SHP77 treated with DMSO at 0.1 percent for 48 hours (cell line): ENCODE measurements around the gene ABHD12B.
"Not testable (repeated sequence)": the region's sequence is repeated elsewhere in the genome, so short reads cannot be mapped to it uniquely, and the experiment has no call there.

Experiments used
- DNase-seq: peaks from one replicate; lab custom pipeline; 2025; lab: John Stamatoyannopoulos, UW

The ABHD12B gene

DNA sequence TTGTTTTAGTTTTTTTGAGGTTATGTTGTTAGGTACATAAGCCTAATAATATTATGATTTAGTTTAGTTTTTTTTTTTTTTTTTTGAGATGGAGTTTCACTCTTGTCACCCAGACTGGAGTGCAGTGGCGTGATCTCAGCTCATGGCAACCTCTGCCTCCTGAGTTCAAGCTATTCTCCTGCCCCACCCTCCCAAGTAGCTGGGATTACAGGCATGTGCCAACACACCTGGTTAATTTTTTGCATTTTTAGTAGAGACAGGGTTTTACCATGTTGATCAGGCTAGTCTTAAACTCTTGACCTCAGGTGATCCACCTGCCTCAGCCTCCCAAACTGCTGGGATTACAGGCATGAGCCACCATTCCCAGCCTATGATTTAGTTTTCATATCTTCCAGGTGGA, 25.2 kb downstream of the ABHD12B start:
- not testable (repeated sequence) for DNase-seq

DNA sequence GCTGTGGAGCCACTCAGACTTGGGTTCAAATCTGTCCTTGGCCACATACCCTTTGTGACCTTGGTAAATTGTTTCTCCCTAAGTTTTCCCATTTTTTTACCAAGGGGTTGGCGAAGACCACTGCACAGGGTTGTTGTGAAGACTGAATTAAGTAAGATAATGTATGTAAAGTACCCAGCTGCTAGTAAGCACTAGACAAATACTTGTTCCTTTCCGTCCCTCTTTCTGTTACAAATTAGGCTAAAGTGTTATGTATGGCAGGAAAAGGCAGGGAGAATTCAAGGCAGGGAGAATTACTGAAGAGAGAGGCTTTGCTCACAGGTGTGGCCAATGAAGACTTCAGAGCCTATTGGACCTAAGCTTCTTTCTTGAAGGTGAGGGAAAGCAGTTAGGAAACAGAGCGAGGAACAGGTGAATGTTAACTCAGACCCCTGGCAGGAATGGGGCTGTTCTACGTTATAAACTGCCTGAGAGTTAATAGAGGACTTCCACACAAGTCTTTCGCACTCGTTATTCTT, 25.9 kb downstream of the ABHD12B start:
- DNase-seq, result no peak

DNA sequence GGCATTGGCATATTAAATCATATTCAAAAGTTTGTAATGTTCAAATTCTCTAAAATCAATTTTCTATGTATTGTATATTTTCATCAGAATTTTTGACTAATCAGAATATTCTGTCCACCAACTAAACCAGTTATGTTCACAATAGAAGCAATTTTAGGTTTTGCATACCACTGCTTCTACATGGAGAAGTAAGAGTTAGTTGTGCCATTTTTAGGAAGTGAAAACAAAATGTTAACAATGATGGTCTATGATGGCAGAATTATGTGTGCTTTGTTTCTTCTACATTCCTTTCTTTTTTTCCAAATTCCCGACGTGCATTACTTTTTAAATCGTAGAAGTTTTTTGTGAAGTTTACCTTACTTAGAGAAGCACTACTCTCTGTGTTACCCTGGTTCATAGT, 29.5 kb downstream of the ABHD12B start:
- DNase-seq, result no peak

DNA sequence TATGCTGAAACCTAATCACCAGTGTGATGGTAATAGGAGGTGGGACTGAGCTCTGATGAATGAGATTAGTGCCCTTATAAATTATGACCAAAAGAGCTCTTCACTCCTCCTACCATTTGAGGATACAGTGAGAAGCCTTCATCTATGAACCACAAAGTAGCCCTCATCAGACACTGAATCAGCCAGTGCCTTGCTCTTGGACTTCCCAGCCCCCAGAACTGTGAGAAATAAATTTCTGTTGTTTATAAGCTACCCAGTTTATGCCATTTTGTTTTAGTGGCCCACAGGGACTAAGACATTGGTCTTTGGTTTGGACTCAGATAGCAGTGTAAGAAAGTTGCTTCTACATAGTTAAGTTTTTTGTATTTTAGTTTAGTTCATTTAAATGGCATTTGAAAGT, 32.9 kb downstream of the ABHD12B start:
- DNase-seq, result no peak

DNA sequence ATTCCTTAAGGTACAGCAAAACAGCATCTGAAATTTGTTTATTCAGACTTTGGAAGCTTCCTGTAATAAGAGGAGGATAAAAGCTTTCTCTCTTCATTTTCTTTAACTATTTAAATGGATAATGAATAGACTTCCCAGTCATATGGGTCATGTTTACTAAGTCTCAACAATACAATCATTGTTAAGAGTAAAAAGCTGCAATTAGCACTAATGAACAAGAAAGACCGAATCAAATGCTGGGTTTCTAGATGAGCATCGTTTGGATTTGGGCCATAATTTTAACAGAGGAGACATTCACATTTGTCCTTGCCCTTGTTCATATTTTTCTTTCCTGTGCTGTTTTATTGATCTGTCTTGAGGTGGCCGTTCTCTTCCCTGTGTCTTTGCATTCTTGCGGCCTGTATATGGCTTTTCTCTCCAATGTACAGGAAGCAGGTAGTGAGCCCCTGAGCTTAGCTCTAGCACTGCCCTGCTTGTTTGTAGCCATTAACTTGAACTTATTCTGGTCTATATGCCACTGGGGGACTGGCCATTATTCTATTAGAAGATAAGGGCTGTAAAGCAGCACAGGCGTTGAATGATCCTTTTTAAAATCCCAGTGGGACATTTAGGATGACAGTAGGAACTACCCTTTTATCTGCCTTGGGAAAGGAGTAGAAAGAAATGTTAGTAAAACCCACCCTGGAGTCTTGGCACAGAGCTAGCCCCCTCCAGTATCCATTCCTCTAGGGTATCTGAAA, 34.6 kb downstream of the ABHD12B start:
- DNase-seq, result no peak

DNA sequence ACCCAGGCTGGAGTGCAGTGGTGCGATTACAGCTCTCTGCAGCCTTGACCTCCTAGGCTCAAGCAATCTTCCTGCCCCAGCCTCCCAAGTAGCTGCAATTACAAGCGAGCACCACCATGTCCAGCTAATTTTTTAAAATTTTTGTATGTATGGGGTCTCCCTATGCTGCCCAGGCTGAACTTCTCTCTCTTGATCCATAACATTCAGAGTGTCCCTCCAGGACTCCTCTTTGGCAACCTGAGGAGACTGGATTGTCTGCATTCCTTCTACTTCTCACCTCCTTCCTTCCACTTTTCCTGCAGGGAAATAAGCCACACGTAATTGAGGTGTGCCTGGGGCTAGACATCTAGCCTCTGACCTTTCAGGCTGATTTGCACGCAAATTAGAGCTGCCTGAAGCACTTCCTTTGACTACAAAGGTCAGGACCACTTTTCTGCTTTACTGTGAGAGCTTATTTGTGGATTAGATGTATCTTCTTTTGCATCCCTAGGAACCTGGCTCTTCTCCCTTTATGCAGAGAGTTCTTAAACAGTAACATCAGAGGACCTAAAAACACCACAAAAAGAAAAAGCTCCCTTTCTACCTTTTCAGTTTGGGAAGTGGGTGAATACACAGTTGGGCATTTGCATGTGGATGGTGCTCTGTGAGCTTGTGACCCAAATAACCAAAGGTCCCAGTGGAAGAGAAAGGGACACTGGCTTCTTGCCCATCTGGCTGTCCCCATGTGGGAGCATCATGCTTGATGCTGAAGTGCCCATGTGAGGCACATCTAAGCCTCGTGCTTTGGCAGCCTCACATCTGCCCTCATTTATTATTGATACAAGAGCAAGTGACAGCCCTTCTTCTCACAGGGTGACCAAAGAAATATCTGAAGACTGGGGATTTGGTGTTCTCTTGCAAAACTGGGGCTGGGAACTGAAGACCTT, 38.9 kb downstream of the ABHD12B start:
- DNase-seq, result no peak

DNA sequence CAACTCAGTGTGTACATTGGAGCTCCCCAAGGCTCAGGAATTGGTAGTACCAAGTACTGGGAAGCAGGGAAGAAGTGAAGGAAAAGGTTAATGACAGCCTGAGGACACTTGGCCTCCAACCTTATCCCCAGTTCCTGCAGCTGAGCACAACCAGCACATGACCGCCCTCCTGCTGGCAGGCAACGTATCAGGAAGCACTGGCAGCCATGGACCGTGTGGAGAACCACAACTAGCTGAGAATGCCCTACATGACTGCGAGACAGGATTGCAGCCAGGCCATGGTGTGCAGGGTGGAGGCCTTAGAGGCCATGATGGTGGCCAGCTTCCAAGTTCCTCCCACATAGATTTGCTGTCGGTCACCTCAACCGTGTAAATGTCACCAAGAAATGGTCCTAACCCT, 45.6 kb downstream of the ABHD12B start:
- DNase-seq, result no peak

DNA sequence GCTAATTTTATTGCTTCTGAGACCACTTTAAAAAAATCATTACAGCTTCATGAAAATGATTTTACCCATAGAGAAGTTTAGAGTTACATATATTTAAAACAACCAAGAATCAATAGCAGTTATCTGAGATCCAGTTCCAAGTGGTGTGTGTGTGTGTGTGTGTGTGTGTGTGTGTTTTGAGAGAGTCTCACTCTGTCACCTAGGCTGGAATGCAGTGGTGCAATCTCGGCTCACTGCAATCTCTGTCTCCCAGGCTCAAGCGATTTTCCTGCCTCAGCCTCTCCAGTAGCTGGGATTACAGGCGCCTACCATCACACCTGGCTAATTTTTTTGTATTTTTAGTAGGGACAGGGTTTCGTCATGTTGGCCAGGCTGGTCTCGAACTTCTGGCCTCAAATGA, 47.7 kb downstream of the ABHD12B start:
- DNase-seq, result not testable (repeated sequence)

DNA sequence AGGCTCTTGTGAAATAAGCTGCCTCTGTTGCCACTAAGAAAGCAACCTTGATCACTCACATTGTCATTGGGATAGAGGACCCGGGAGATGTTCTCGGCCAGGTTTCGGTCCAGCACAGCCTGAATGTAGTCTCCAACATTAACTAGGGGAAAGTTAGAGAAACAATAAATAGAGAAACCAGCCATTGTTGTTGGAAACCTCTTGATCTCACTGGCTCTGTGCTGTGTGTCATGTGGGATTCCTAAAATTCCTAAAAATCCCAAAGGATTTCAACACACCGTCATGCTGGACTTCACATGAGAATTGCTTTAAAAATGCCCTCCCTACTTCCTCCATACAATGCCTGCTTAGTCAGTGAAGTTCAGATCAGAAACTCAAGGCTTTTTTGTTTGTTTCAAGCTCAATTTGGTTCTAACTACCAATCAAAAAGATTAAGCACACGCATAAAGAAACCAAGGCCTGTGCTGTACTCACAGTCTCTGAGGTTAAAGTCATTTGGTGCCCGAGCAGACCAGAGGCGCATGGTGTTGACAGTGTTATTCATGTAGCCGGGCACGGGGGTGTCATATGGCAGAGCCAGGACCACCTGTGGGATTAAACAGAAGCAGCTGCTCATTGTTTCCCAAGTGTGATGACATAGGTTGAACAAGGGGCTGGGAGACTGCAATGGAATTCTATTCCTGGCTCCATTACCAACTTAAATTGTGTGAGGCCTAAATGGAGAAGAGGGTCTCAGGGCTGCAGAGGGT, 48.8 kb downstream of the ABHD12B start:
- peak; percentile 21 for DNase-seq

DNA sequence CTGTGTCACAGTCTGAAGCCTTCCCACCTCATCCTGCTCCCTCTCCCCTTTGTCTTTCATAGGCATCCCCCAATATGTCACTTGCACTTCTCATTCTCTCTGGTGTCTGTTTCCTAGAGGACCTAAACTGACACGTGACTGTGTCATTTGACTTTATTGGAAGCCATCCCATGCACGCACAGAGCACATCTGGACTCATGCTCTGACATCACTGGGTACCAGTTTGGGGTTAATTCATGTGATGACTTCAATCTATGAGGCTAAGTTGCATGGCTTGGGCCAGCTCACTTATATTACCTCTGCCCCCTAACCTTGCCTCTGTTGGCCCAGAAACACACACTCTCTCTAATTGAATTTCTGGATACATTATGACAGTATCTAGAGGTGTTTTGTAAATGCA, 51.0 kb downstream of the ABHD12B start:
- no peak for DNase-seq

DNA sequence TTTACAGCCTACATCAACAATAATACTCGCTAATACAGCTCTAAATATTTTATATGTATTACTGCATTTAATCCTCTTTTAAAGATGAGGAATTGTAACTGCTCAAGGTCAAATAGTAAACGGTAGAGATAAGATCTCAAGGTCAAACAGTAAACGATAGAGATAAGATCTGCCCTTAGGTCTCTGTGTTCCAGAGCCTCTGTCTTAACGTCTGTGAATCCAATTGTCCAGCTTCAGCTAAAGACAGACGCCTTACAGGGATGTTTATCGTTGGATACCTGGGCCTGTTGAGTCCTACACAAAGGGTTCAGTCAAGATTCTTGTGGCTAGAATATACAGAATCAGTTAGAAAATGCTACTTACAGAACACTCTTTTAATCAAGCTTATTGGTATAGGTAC, 52.4 kb downstream of the ABHD12B start:
- DNase-seq, result no peak

DNA sequence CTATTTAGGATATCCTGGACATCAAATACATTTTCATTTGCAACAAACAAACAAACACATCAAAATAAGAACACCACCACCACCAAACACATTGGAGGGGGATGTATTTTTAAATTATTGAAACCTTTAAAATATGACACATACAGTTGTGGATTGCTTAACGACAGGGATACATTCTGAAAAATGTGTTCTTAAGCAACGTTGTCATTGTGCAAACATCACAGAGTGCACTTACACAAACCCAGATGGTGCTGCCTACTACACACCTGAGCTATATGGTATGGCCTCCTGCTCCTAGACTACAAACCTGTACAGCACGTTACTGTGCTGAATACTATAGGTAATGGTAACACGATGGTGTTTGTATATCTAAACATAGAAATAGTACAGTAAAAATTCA, 53.0 kb downstream of the ABHD12B start:
- DNase-seq, result no peak

DNA sequence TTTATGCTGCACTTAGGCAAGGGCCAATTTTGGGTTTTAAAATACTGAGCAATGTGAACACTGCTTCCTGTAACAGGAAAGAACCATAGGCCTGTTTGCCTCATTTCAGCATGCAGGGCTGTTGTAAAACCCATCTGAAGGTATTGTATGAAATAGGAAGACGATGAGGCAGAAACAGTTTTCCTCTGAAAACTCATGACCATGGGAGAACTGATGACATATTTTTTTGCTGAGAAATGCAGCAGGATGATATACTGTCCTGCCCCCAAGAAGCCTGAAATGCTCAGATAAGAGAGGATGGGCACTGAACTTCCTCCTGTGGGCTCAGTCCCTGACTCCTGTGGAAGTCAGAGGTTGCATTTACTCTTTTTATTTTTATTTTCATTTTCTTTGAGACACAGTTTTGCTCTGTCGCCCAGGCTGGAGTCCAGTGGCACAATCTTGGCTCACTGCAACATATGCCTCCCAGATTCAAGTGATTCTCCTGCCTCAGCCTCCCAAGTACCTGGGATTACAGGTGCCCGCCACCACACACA, 55.1 kb downstream of the ABHD12B start:
- DNase-seq, result no peak

DNA sequence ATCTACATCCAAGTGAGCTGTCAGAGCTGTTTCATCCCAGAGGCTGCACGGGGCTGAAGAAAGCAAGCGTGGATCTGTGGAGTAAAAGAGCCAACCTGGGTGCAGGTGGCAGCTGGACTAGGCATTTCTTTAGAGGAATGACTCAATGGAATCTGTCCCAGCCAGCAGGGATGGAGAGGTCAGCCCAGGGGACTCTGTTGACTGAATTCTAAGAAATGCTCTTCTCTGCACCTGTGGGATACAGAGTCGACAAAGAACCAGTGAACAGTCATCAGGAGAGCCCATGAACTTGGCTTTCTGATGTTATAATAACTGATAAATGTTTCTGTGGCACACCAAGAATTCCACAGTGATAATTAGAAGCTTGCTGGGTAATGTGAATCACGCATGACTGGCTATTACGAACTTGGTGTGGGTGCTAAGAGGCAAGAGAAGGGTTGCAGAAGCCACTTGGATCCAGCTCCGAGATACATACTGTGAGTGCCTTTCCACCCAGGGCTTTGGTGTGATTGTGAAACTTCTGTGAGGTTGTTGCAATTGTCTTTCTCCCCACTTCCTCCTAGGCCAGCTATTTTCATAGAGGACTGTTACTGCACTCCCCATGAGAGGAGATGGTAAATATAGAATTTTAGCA, 56.3 kb downstream of the ABHD12B start:
- no peak for DNase-seq

DNA sequence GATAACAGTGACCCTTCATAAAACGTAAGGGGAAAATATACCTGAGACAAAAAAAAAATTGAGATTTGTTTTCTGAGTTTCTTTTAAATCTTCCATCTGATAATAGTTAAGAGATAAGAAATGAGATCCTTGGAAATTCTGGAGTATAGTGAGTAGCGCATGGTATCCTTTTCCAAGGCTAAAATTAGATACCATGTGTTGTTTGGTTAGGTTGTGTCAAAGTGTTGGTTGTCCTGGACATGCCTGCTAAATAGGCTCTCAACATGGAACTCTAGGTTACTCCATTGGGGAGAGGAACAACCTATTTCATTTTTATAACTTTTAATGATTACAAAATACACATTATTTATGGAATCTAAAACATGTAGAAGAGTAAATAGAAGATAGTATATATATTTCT, 57.7 kb downstream of the ABHD12B start:
- no peak for DNase-seq

DNA sequence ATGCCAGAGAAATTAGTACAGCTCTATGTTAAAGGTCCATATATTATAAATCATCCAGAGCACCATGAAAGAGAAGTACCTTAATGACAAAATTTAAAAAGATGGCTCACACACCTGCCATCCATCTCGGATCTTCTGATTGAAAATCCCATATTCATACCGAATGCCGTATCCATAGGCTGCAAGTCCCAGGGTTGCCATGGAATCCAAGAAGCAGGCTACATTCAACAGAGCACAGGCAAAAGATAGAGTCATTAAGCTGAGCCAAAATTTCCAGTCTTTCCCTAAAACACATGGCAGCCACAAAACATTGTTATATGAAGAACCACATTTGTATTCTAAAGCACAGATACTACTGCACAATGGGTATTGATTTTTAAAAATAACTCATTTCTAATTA, 59.7 kb downstream of the ABHD12B start:
- DNase-seq, result no peak

DNA sequence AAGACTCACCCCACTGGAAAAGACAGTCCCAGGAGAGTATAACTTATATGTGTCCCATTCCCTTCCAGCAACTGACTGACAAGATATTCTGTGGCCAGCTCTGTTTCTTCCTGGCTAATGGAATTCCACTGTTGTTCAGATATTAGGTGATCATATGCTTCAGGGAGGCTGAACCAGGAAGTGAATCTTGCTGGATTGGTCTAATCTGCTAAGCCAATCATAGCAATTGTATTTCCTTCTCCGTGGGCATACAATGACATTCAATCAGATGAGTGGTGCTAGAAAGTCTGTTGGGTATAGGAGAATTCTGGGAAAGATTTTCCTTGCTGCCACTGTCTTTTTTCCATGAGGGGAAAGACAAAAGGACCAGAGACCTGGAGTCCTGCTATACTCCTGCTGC, 60.3 kb downstream of the ABHD12B start:
- DNase-seq, result no peak

DNA sequence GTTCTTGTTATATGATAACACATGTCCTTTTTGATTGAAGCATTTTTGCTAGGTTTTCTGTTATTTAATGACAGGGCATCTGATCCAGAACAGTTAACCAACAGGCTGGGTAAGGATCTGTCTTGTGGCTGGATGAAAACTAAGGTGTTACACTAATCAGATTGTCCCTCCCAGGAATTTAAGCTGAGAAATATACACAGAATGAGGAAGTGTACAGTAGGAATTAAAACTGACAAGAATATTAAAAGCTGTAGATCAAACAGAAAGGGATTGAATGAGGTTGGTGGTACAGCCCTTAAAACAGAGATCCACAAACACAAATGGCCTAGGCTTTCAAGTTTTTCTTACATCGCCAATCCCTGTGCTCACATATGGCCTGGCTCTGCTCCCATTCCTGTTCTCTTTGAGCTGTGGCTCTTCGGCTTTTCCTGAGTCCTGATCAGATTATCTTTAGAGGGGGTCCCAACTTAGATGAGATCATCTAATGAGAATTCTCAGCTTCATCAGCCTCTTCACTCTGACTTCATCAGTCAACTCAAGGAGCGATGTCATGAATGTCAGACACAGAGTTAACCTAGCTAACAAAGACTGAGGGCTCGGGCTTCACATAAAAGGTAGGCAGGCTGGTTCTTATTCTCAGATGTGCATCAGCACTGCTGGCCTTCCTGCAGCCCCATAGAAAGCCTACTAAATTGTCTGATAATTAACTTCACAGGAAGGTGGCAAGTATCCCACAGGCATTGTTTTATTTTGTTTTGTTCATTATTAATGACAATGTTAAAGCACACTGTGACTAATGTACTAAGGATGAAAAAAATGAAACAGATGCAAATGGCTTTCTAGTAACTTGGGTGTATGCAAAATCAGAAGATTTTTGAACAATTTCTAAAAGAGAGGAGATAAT, 61.0 kb downstream of the ABHD12B start:
- no peak for DNase-seq

DNA sequence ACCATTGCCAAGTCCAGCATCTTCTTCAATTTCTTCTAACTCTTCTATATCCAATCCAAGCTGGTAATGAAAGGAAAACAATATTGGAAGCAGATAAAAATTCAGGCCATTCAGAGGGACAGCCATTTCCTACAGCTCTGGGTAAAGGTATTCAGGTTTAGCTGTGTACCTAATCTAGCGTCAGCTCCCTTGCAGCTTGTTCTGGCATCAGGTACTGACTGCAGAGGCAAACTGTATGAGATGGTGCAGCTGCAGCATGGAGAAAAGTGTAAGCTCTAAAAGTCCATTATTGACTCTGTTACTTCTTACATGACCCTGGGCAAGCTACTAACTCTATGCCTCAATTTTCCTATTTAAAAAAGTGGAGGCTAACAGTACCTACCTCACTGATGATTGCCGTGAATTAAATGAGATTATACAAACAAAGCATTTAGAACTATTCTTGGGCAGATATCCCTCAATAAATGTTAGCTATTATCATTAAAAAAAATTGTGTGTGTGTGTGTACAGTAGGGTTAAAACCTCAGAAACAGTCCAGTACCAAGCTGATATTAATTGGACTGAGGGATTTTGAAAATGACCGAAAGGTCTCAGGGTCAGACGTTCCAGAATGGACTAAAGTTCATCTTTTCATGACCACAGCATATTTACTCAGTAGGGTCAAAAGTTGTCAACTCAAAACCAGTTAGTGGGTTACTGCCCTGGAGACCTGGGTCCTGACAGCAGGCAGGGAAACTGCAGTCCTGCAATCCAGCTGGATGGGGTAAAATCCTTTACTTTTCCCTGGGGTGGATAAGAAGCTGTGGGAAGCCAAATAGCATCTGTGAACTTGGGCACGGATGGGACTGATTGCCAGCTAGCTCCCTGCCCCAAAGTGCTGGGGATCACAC, 63.5 kb downstream of the ABHD12B start:
- no peak for DNase-seq

DNA sequence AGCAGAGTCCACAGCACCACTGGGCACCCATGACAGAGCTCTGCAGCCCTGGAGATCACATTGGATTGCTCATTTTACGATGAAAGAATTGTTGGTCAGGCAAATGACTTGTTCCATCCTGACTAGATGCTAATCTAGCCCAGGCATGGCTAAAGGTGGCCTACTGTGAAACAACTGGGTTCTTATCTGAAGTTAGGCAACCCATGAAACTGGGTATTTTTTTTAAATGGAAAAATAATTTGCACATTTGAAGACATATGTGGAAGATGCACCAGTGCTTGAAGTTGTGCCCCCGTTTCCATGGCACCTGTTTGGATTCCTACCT, 64.1 kb downstream of the ABHD12B start:
- DNase-seq, result no peak
